ENCODE results near the gene MRM2.

DNA sequence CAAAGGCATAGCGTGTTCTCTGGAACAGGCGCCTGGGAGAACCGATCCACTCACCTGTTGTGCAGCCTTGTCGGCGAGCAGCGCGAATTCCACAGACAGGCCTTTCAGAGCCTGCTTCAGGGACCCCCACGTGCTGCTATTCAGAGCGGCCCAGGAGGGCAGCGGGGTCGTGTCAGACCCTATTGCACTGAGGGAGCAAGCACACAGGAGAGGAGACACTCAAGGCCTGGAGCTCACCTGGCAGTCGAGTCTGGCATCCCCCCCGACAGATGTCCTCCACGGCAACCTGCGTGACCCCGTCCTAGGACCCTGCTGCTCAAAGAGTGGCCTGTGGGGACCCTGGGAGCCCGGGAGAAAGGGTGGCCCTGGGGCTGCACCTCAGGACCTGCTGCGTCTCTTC is 21.2 kb upstream of the MRM2 start:
- TF ChIP-seq, protein P1, sequence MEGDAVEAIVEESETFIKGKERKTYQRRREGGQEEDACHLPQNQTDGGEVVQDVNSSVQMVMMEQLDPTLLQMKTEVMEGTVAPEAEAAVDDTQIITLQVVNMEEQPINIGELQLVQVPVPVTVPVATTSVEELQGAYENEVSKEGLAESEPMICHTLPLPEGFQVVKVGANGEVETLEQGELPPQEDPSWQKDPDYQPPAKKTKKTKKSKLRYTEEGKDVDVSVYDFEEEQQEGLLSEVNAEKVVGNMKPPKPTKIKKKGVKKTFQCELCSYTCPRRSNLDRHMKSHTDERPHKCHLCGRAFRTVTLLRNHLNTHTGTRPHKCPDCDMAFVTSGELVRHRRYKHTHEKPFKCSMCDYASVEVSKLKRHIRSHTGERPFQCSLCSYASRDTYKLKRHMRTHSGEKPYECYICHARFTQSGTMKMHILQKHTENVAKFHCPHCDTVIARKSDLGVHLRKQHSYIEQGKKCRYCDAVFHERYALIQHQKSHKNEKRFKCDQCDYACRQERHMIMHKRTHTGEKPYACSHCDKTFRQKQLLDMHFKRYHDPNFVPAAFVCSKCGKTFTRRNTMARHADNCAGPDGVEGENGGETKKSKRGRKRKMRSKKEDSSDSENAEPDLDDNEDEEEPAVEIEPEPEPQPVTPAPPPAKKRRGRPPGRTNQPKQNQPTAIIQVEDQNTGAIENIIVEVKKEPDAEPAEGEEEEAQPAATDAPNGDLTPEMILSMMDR (IDR thresholded peaks at IDR 0.05), result no peak
- no peak for TF ChIP-seq POLR2AphosphoS5 (IDR thresholded peaks at IDR 0.05)
- TF ChIP-seq POLR2A (IDR thresholded peaks at IDR 0.05), result no peak
- TF ChIP-seq EP300 (IDR thresholded peaks at IDR 0.05), result no peak

Data from gastroesophageal sphincter (tissue), 3 donors.